ENCODE data around the gene IGF2.
A peak's percentile ranks its signal among the peaks of the same experiment; 100 is the strongest.

GRCh38 chr11:2156416-2157182 is 17.4 kb upstream of the IGF2 start:
- TF ChIP-seq, protein P1, sequence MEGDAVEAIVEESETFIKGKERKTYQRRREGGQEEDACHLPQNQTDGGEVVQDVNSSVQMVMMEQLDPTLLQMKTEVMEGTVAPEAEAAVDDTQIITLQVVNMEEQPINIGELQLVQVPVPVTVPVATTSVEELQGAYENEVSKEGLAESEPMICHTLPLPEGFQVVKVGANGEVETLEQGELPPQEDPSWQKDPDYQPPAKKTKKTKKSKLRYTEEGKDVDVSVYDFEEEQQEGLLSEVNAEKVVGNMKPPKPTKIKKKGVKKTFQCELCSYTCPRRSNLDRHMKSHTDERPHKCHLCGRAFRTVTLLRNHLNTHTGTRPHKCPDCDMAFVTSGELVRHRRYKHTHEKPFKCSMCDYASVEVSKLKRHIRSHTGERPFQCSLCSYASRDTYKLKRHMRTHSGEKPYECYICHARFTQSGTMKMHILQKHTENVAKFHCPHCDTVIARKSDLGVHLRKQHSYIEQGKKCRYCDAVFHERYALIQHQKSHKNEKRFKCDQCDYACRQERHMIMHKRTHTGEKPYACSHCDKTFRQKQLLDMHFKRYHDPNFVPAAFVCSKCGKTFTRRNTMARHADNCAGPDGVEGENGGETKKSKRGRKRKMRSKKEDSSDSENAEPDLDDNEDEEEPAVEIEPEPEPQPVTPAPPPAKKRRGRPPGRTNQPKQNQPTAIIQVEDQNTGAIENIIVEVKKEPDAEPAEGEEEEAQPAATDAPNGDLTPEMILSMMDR (IDR thresholded peaks at IDR 0.05): peak; percentile 68
- no peak for TF ChIP-seq EZH2 (IDR thresholded peaks at IDR 0.05; ENCODE audit: borderline replicate concordance, insufficient read depth, low read depth, low read length, poor library complexity, severe bottlenecking)

Data from B cell (primary cell).